Adrenal gland (tissue), 12 donors: Measurements from ENCODE around the gene AP5M1. TPM values are rescaled to one million over a fixed set of nuclear protein-coding genes. Genes with fewer than 3 reads are reported as not detected.
"Not testable (repeated sequence)": the region's sequence is repeated elsewhere in the genome, so short reads cannot be mapped to it uniquely, and the experiment has no call there.

ENCODE experiments used
- DNase-seq, 7 donors: peaks; one replicate each; pipeline ENCODE4 v3.0.0-alpha.2; 2019 to 2020
- H3K27ac ChIP-seq, 5 donors: fragments of 200-600 bp; sonication (generic) in 4 of 5; 1 replicate in 3 of 5; 2 replicates in 2 of 5; pipeline versions ENCODE4 v1.5.1 to v1.8.0; 2016 to 2020; ENCODE audit warnings: mild to moderate bottlenecking in 1 of 5
- H3K27me3 ChIP-seq: fragments of 200-600 bp; 2 replicates; pipeline ENCODE4 v1.8.0; 2021
- H3K36me3 ChIP-seq, 2 donors: fragments of 200-600 bp; replicated peaks in 1 of 2; 1 replicate in 1 of 2; 2 replicates in 1 of 2; pipeline versions ENCODE4 v1.5.1 to v1.8.0; 2018 to 2022
- H3K4me1 ChIP-seq, 2 donors: fragments of 200-600 bp; replicated peaks in 1 of 2; 1 replicate in 1 of 2; 2 replicates in 1 of 2; pipeline versions ENCODE4 v1.5.1 to v1.8.0; 2018 to 2021
- H3K4me3 ChIP-seq, 4 donors: fragments of 200-600 bp; sonication (generic) in 3 of 4; one replicate each; pipeline ENCODE4 v1.5.1; 2016 to 2018
- H3K9me3 ChIP-seq, 3 donors: fragments of 200-600 bp; sonication (generic) in 1 of 3; replicated peaks in 1 of 3; 1 replicate in 2 of 3; 2 replicates in 1 of 3; pipeline versions ENCODE4 v1.5.1 to v1.8.0; 2016 to 2021
- CTCF ChIP-seq, 6 experiments: fragments of 450-650 bp in 4 of 6; fragments of 200-600 bp in 2 of 6; sonication (generic) in 1 of 6; IDR thresholded peaks; 1 replicate in 5 of 6; 2 replicates in 1 of 6; pipeline versions ENCODE4 v1.5.1 to v1.8.0; 2016 to 2021; ENCODE audit warnings: antibody characterized with exemption in 6 of 6, mild to moderate bottlenecking in 2 of 6, moderate library complexity in 1 of 6
- POLR2A ChIP-seq, 2 donors: fragments of 450-650 bp; IDR thresholded peaks; one replicate each; pipeline ENCODE4 v1.6.1; 2017; ENCODE audit warnings: antibody characterized with exemption in 2 of 2, mild to moderate bottlenecking in 2 of 2, moderate library complexity in 1 of 2
- WGBS, 4 donors: extraction: QIAGEN DNeasy Blood & Tissue Kit in 2 of 4; methylation state at CpG; one replicate each; pipeline versions ENCODE4 v1.1.5 to v1.1.7; 2013 to 2017; 5-methylcytosine and 5-hydroxymethylcytosine counted together
- intact Hi-C, 2 donors: fragments of 100-400 bp; cut with DNase I; formaldehyde crosslinking; loops; one replicate each; pipeline versions ENCODE4 v1.14.1 to v1.15.0; 2022 to 2023
- polyA plus RNA-seq, 3 donors: library from polyadenylated mRNA; stranded (reverse); fragments of 200-250 nt in 2 of 3; fragments of 350-450 nt in 1 of 3; fragmentation: Illumina TruSeq in 1 of 3; extraction: RNeasy Lipid Tissue Mini Kit (QIAGEN cat#74804) in 1 of 3; gene quantifications; one replicate each; pipeline ENCODE4 v1.2.3, GENCODE V29; 2013 to 2014
- total RNA-seq, 9 donors: library from RNA; depleted of rRNA in 4 of 9; stranded (reverse); fragments of >200 nt in 4 of 9; fragments of 120-200 nt in 1 of 9; fragmentation: NEBNext Ultra II Directional in 1 of 9; extraction: Animal tissue kit (Norgen Biotek cat#: 25700) in 1 of 9; gene quantifications; one replicate each; pipeline versions ENCODE4 v1.1.0 to v1.2.4, GENCODE V29; 2013 to 2023
- donor health status: healthy with polysubstance abuse.
- donor health status: Bipolar disorder and iron deficiency.
- donor health status: DM: yes; HTN: yes; CAD: no.
- donor health status: DM: no; HTN: no; CAD: no.
- donor health status: DM: no; HTN: no; CAD: no.
- donor health status: DM: yes; HTN: yes; CAD: no.

The AP5M1 gene
- total and polyA plus RNA-seq, 12 donors, result 4.2 to 46.3 (median 35.1) TPM

- Histone ChIP-seq H3K4me1 (no peaks in the 10 kb centered on the region), H3K27ac (no peak overlapping the region), H3K4me3 (no peak overlapping the region), H3K27me3 (no peaks in the 10 kb centered on the region), H3K9me3 (no peaks in the 10 kb centered on the region), H3K36me3 (peaks cover 0 to 5% of the 10 kb centered on the region in 2 donors)
- TF ChIP-seq CTCF (IDR thresholded peaks at IDR 0.05), result no peak
- no peak for TF ChIP-seq POLR2A (IDR thresholded peaks at IDR 0.05)
- 77 to 81% (median 80%) methylated on average over 2 of the region's 2 CpGs for WGBS, 4 donors
- intact Hi-C loops, result no loop called here
- no peak for DNase-seq
Measured at GRCh38 chr14:57246933-57247657, 21.7 kb upstream of the AP5M1 start.

DNA sequence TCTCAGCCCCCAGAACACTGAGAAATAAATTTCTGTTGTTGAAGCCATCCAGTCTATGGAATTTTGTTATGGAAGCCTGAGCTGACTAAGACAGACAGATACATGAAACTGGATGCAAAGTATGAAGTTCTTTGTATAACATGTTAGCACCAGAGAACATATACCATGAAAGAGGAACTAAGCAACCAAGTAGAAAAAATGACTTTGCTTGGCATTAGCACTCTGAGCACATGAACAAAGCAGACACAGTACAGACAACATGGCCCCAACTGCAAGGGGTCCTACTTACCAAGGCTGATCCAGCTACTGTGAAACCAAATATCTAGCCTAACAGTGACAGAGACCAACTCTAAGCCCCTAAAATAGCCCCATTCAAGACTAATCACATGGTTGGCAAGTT, 13.9 kb upstream of the AP5M1 start:
- no peaks in the 10 kb centered on the region for H3K27me3 ChIP-seq
- intact Hi-C loops, result no loop called here

GRCh38 chr14:57258221-57258620, 10.6 kb upstream of the AP5M1 start:
- intact Hi-C loops, H3K4me3 ChIP-seq, H3K27ac ChIP-seq, DNase-seq, H3K4me1 ChIP-seq, H3K27me3 ChIP-seq, H3K36me3 ChIP-seq, H3K9me3 ChIP-seq: not testable (repeated sequence)
- WGBS, 4 donors, result 91 to 95% (median 94%) methylated on average over 2 of the region's 2 CpGs

More for the DNA sequence above, 13.9 kb upstream of the AP5M1 start:
- no peak for TF ChIP-seq CTCF (IDR thresholded peaks at IDR 0.05)
- Histone ChIP-seq H3K27ac (no peak overlapping the region), H3K4me1 (no peaks in the 10 kb centered on the region), H3K4me3 (no peak overlapping the region), H3K36me3 (no peaks in the 10 kb centered on the region), H3K9me3 (no peaks in the 10 kb centered on the region)
- no peak for DNase-seq

DNA sequence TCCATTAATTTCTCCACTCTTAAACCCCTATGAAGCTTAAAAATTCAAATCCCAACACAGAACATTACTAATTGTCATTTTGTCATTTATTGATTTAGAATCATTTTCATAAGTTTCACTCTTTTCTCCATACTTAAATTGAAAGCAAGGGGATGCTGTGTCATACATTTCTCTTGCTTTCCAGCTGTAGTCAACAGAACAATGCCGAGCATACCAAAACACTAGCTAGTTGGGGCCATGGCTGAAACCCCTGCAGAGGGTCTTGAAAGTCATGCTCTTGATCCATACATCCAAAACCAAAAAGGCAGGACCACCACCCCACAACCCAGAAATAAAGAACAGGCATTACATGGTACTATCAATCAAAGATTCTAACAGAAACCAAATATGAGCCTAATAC, 9.1 kb upstream of the AP5M1 start:
- DNase-seq, result no peak
- no peaks in the 10 kb centered on the region for H3K27me3 ChIP-seq
- H3K4me1 ChIP-seq, result peaks cover 0 to 1% of the 10 kb centered on the region in 2 donors
- H3K9me3 ChIP-seq, result no peaks in the 10 kb centered on the region
- H3K27ac ChIP-seq, result no peak overlapping the region
- TF ChIP-seq POLR2A (IDR thresholded peaks at IDR 0.05), result no peak
- TF ChIP-seq CTCF (IDR thresholded peaks at IDR 0.05), result no peak
- H3K4me3 ChIP-seq, result no peak overlapping the region
- H3K36me3 ChIP-seq, result no peaks in the 10 kb centered on the region
- WGBS, 4 donors, result 95 to 100% (median 97%) methylated on average over 1 of the region's 1 CpG
- intact Hi-C loops, result no loop called here

GRCh38 chr14:57261604-57262003, 7.2 kb upstream of the AP5M1 start:
- Histone ChIP-seq H3K27me3 (no peaks in the 10 kb centered on the region), H3K27ac (no peak overlapping the region), H3K4me1 (peaks cover 5 to 20% of the 10 kb centered on the region in 2 donors), H3K9me3 (no peaks in the 10 kb centered on the region), H3K4me3 (no peak overlapping the region), H3K36me3 (no peaks in the 10 kb centered on the region)
- intact Hi-C loops, result no loop called here
- TF ChIP-seq CTCF (IDR thresholded peaks at IDR 0.05) (no peak), POLR2A (IDR thresholded peaks at IDR 0.05) (no peak)
- no peak for DNase-seq
